Mucosa of descending colon (tissue), 3 donors: ENCODE data around the gene ERVW-1. TPM values are rescaled to one million over a fixed set of nuclear protein-coding genes. Genes with fewer than 3 reads are reported as not detected.
"Not testable (repeated sequence)": the region's sequence is repeated elsewhere in the genome, so short reads cannot be mapped to it uniquely, and the experiment has no call there.

ENCODE experiments used
- ATAC-seq: fragments of 200-7000 bp; cut with Tn5 transposase; one replicate; pipeline ENCODE4 v1.9.1; 2020; ENCODE audit warnings: mild to moderate bottlenecking, moderate library complexity
- DNase-seq, 3 donors: peaks; one replicate each; pipeline ENCODE4 v3.0.0-alpha.2; 2020
- H3K36me3 ChIP-seq: fragments of 200-600 bp; one replicate; pipeline ENCODE4 v1.8.0; 2021; ENCODE audit warnings: low read depth, mild to moderate bottlenecking
- H3K4me1 ChIP-seq: fragments of 200-600 bp; one replicate; pipeline ENCODE4 v1.8.0; 2021; ENCODE audit warnings: low read depth, mild to moderate bottlenecking
- H3K4me3 ChIP-seq: fragments of 200-600 bp; one replicate; pipeline ENCODE4 v1.8.0; 2021; ENCODE audit warnings: mild to moderate bottlenecking
- H3K9me3 ChIP-seq: fragments of 200-600 bp; one replicate; pipeline ENCODE4 v1.8.0; 2021; ENCODE audit warnings: mild to moderate bottlenecking
- CTCF ChIP-seq: fragments of 200-600 bp; IDR thresholded peaks from one replicate; pipeline ENCODE4 v1.8.0; 2022; ENCODE audit warnings: antibody characterized with exemption, mild to moderate bottlenecking
- intact Hi-C, 2 donors: fragments of 100-400 bp; cut with DNase I in 1 of 2; cut with micrococcal nuclease in 1 of 2; formaldehyde crosslinking; loops; one replicate each; pipeline versions ENCODE4 v1.11.0 to v1.11.1; 2022; cut with DNase I, micrococcal nuclease
- total RNA-seq, 3 donors: library from RNA; stranded (reverse); fragmentation: NEBNext Ultra II Directional in 2 of 3; extraction: Animal tissue kit (Norgen Biotek cat#: 25700) in 2 of 3; gene quantifications; one replicate each; pipeline versions ENCODE4 v1.2.1 to v1.2.4, GENCODE V29; 2021 to 2023
- donor health status: DM: no; HTN: no; CAD: no; lungs with moderate emphysema.
- donor health status: DM: no; HTN: no; CAD: no.
- donor health status: DM: no; HTN: yes; CAD: no.

The ERVW-1 gene
- total RNA-seq, 3 donors from 2014 or later, result not detected

GRCh38 chr7:92487804-92488203, 10.1 kb upstream of the ERVW-1 start:
- H3K4me1 ChIP-seq, result peaks cover 10% of the 10 kb centered on the region
- TF ChIP-seq CTCF, result no peak
- DNase-seq (no peak), ATAC-seq (no peak)
- no peak overlapping the region for H3K4me3 ChIP-seq
- intact Hi-C loops, result no loop called here
- H3K36me3 ChIP-seq, result no peaks in the 10 kb centered on the region
- no peaks in the 10 kb centered on the region for H3K9me3 ChIP-seq

- intact Hi-C loops, result no loop called here
- H3K4me1 ChIP-seq, result peaks cover 10% of the 10 kb centered on the region
- H3K9me3 ChIP-seq, result no peaks in the 10 kb centered on the region
- TF ChIP-seq CTCF, result no peak
- ATAC-seq (peak; percentile 99), DNase-seq (peak in 2 of 3 donors; percentile 57 to 78)
- no peak overlapping the region for H3K4me3 ChIP-seq
- no peaks in the 10 kb centered on the region for H3K36me3 ChIP-seq
Observed at GRCh38 chr7:92485974-92486373, 8.2 kb upstream of the ERVW-1 start.

GRCh38 chr7:92485267-92485892, 7.6 kb upstream of the ERVW-1 start:
- intact Hi-C loops, result no loop called here
- ATAC-seq, result peak; percentile 40
- H3K4me1 ChIP-seq, result peaks cover 10% of the 10 kb centered on the region
- TF ChIP-seq CTCF, result no peak
- no peaks in the 10 kb centered on the region for H3K36me3 ChIP-seq
- no peak for DNase-seq
- H3K9me3 ChIP-seq, result no peaks in the 10 kb centered on the region
- no peak overlapping the region for H3K4me3 ChIP-seq

- H3K4me1 ChIP-seq, intact Hi-C loops, H3K36me3 ChIP-seq, H3K9me3 ChIP-seq, ATAC-seq, H3K4me3 ChIP-seq, DNase-seq: not testable (repeated sequence)
Observed at GRCh38 chr7:92484226-92484625, 6.5 kb upstream of the ERVW-1 start.

- ATAC-seq, H3K4me1 ChIP-seq, H3K36me3 ChIP-seq, H3K9me3 ChIP-seq, DNase-seq, H3K4me3 ChIP-seq, intact Hi-C loops: not testable (repeated sequence)
Observed at GRCh38 chr7:92483624-92484023, 5.9 kb upstream of the ERVW-1 start.

- ATAC-seq (peak; percentile 74), DNase-seq (peak in 1 of 3 donors; percentile 22)
- intact Hi-C loops, result not testable (repeated sequence)
Observed at GRCh38 chr7:92479146-92479545, 1.4 kb upstream of the ERVW-1 start.

GRCh38 chr7:92478711-92479110, 965 bp upstream of the ERVW-1 start:
- intact Hi-C loops, result no loop called here
- peak; percentile 33 for ATAC-seq

More at GRCh38 chr7:92479146-92479545, 1.4 kb upstream of the ERVW-1 start:
- not testable (repeated sequence) for H3K4me3 ChIP-seq, H3K36me3 ChIP-seq, H3K4me1 ChIP-seq, H3K9me3 ChIP-seq

More at GRCh38 chr7:92478711-92479110, 965 bp upstream of the ERVW-1 start:
- no peak overlapping the region for H3K4me3 ChIP-seq
- DNase-seq, result no peak
- H3K4me1 ChIP-seq, result peaks cover 2% of the 10 kb centered on the region
- no peaks in the 10 kb centered on the region for H3K36me3 ChIP-seq
- TF ChIP-seq CTCF, result no peak
- H3K9me3 ChIP-seq, result no peaks in the 10 kb centered on the region
